Measurements from ENCODE around the gene EPSTI1. TPM values are rescaled to one million over a fixed set of nuclear protein-coding genes. Genes with fewer than 3 reads are reported as not detected.
A peak's percentile ranks its signal among the peaks of the same experiment; 100 is the strongest.
"Not testable (repeated sequence)": the region's sequence is repeated elsewhere in the genome, so short reads cannot be mapped to it uniquely, and the experiment has no call there.

Gene EPSTI1, protein sequence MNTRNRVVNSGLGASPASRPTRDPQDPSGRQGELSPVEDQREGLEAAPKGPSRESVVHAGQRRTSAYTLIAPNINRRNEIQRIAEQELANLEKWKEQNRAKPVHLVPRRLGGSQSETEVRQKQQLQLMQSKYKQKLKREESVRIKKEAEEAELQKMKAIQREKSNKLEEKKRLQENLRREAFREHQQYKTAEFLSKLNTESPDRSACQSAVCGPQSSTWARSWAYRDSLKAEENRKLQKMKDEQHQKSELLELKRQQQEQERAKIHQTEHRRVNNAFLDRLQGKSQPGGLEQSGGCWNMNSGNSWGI
- 1.5 TPM for polyA plus RNA-seq (ENCODE audit: insufficient read length)

DNA sequence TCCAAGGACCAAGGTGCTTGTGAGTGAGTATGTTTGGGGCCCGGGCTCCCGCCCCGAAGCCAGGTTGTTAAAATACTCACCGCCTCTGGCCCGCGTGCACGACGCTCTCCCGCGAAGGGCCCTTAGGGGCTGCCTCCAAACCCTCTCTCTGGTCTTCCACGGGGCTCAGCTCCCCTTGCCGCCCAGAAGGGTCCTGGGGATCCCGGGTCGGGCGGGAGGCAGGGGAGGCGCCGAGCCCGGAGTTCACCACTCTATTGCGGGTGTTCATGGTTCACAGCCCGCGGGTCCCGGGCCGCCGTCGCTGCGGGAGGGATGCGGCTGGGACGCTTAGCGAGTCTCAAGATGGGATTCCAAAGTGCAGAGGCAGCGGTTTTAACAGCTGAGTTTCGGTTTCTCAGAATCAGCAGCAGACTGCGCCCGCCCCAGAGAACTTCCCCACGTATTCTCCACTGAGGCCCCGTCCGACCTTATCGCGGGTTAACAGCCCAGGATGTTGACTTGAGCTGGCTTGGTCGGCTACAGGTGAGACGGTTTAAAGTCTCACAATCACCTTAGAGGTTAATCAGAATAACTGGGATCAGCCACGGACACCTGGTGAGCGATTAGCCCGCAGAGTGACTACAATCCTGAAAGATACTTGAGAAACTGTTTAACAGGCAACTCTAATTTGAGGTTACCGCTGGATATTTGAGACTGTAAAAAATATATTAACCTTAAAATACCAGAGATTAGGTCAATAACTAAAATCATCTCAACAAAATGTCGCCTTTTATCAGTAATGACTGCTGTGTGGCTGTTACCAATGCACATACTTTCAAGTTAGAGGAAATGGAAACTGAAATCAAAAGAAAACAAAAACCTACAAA is at the start of gene EPSTI1:
TSS of gene EPSTI1 (minus strand) at position 344 of the 866 bp plus-strand sequence. CDS start at position 268, 76 bp downstream.
- no peak for DNase-seq (ENCODE audit: low read depth)

GRCh38 chr13:43041369-43041921 is 49.4 kb upstream of the EPSTI1 start:
- no peak for DNase-seq (ENCODE audit: low read depth)

DNA sequence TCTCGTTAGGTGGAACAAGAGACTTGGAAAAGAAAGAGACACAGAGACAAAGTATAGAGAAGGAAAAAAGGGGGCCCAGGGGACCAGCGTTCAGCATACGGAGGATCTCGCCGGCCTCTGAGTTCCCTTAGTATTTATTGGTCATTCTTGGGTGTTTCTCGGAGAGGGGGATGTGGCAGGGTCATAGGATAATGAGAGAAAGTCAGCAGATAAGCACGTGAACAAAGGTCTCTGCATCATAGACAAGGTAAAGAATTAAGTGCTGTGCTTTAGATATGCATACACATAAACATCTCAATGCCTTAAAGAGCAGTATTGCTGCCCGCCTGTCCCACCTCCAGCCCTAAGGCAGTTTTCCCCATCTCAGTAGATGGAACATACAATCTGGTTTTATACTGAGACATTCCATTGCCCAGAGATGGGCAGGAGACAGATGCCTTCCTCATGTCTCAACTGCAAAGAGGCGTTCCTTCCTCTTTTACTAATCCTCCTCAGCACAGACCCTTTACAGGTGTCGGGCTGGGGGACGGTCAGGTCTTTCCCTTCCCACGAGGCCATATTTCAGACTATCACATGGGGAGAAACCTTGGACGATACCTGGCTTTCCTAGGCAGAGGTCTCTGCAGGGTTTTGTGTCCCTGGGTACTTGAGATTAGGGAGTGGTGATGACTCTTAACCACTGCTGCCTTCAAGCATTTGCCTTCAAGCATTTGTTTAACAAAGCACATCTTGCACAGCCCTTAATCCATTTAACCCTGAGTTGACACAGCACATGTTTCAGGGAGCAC is 48.7 kb upstream of the EPSTI1 start:
- DNase-seq (ENCODE audit: low read depth): not testable (repeated sequence)

DNA sequence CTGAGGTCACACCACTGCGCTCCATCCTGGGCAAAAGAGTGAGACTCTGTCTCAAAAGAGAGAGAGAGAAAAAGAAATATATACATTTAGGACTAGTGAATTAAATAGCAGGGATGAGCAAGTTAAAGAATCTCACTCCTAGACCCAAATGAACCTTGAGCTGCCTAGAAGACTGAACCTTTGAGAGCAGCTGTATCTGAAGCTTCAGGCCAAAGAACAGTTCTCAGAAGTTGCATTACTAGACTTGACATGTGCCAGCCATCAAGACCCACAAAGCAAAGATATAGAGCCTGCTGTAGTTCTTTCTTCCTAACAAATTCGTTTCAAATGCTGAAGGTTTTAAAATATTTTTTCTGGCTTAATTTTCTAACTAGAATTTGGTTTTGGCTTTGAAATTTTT is 47.9 kb upstream of the EPSTI1 start:
- no peak for DNase-seq (ENCODE audit: low read depth)

- no peak for DNase-seq (ENCODE audit: low read depth)
Measured at GRCh38 chr13:43036351-43037250, 44.6 kb upstream of the EPSTI1 start.

DNA sequence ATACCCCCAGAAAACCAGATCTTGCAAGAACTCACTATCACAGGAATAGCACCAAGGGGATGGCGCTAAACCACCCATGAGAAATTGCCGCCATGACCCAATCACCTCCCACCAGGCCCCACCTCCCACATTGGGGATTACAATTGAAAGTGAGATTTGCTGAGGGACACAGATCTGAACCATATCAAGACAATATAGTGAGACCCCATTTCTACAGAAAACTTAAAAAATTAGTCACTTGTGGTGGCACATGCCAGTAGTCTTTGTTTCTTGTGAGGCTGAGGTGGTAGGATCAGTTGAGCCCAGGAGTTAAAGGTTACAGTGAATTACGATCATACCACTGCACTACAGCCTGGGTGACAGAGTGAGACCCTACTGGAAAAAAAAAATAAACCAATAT is 41.0 kb upstream of the EPSTI1 start:
- DNase-seq (ENCODE audit: low read depth): no peak

GRCh38 chr13:43031881-43032280 is 39.8 kb upstream of the EPSTI1 start:
- no peak for DNase-seq (ENCODE audit: low read depth)

- DNase-seq (ENCODE audit: low read depth): no peak
Measured at GRCh38 chr13:43030548-43030947, 38.5 kb upstream of the EPSTI1 start.

DNA sequence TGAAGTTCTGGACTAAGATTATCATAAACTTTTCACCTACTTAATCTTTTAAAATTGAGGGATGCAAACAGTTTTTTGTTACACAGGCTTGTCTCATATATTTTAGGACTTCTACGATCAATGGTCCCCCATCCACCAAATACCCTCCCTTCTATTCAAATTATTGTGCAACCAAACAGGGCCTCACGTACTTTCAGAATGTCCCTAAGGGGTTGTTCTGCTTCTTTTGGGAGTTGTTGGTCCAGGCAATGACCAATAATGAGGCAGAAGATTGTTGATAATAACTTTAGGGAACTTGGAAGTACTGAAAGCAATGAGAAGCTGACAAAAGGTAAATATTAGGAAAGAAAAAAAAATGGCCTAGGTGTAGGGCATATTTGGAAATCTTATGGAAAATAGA is 34.2 kb upstream of the EPSTI1 start:
- DNase-seq (ENCODE audit: low read depth): no peak

DNA sequence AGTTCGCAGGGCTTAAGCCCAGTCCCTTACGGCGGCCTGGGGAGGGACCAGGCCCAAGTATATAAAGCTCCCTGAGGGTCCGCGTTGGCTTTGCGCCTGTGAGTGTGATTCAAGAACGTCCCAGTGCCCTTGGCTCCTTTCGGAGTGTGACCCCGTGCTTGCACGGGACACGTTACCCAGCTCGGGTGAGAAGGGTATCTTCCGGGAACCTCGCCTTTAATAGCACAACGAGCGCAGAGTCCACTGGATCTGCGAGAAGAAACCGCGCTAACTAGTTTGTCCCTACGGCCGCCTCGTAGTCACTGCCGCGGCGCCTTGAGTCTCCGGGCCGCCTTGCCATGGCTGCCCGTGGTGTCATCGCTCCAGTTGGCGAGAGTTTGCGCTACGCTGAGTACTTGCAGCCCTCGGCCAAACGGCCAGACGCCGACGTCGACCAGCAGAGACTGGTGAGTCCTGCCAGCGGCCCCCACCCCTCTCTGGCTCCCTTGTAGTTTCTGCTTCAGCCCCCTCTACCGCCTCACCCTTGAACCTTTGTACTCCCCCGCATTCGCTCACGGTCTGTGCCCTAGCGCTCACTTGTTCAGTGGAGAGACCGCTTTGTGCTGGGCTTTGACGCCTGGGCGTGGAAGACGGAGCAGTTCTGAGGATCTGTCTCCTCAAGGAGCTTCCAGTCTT is 31.4 kb upstream of the EPSTI1 start, which contains the start of gene DNAJC15:
TSS of gene DNAJC15 (plus strand) at position 298 of the 675 bp plus-strand sequence. CDS start at position 339, 41 bp downstream.
- DNase-seq (ENCODE audit: low read depth): peak; percentile 72

DNA sequence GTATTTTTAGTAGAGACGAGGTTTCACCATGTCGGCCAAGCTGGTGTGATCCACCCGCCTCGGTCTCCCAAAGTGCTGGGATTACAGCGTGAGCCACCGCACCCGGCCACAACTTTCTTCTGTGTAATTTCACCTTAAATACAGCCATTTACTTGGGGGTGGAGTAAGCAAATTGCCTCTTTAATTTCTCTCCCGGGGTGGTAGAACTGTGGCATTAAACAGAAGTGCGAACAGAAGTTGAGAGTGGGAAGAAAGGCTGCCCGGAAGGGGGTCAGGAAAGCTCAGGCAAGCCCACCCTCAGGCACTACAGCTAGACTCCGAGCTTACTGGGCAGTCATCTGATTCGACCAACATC is 30.9 kb upstream of the EPSTI1 start:
- DNase-seq (ENCODE audit: low read depth): no peak

DNA sequence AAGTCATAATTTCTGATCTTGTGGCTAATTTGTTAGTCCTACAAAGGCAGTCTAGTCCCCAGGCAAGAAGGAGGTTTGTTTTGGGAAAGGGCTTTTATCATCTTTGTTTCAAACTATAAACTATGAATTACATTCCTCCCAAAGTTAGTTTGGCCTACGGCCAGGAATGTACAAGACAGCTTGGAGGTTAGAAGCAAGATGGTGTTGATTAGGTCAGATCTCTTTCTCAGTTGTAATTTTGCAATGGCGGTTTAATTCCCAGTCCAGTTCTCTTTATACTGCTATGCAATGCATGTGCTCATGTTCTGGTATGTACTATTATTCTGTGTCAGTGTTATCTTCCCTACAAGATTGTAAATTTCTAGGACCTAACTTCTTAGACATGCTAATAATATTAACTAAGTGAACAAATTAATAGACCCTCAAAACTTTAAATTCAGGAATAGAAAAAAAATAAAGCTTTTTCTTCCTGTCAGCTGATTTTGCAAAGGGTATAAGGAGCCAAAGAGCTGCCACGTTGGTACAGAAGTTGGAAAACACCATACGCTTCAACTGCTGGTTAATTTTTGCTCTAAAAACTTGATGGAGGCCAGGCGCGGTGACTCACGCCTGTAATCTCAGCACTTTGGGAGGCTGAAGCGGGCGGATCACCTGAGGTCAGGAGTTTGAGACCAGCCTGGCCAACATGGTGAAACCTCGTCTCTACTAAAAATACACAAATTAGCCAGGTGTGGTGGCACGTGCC is 30.1 kb upstream of the EPSTI1 start:
- DNase-seq (ENCODE audit: low read depth): no peak

DNA sequence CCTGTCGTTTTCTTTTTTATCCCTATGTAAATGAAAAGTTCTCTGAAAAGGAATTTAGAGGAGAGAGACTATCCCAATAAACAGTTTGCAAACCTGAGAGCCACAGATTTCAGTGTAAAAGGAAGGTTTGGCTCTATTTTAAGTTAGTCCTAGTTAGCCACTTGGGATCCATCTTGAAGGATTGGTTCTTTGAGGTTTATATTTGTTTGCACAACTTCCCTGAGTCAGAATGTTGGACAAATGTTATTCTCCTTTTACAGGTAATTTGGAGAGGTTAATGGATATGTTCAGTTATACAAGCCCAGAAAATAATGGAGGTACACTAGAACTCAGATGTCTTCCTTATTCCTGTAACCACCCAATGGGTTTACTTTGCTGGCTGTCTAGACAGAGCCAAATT is 28.8 kb upstream of the EPSTI1 start:
- DNase-seq (ENCODE audit: low read depth): no peak

DNA sequence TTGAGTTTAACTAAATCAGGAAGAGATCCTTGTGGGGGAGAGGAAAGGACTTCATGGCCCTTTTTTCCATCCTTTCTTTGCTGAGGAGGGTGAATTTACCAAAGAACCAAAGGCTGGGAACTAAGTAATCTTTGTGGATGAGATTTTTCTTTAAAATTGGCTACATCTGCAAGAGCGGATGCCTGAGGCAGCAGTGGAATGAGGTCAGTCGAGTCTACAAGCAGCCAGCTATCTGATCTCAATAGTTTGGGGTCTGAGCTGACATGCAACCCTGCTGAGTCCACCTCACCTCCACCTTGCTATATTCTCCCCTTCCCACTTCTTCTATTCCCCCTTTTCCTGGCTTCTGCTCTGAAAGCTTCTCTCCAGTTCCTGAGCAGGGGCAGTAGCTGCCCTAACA is 27.8 kb upstream of the EPSTI1 start:
- DNase-seq (ENCODE audit: low read depth): no peak

DNA sequence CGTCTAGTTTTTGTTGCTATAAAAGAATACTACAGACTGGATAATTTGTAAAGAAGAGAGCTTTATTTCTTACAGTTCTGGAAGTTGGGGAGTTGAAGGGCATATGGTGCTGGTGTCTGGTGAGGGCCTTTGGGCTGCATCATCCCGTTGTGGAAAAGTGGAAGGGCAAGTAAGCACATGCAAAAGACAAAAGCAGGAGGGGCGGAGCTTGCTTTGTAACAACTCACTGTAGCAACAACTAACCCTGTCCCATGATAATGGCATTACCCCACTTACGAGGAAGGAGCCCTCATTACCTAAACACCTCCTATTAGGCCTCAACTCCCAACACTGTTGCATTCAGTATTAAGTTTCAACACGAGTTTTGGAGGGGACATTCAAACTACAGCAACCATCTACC is 24.2 kb upstream of the EPSTI1 start:
- no peak for DNase-seq (ENCODE audit: low read depth)

GRCh38 chr13:43014162-43014561 is 22.1 kb upstream of the EPSTI1 start:
- DNase-seq (ENCODE audit: low read depth): no peak

- no peak for DNase-seq (ENCODE audit: low read depth)
Measured at GRCh38 chr13:43009506-43009905, 17.5 kb upstream of the EPSTI1 start.

DNA sequence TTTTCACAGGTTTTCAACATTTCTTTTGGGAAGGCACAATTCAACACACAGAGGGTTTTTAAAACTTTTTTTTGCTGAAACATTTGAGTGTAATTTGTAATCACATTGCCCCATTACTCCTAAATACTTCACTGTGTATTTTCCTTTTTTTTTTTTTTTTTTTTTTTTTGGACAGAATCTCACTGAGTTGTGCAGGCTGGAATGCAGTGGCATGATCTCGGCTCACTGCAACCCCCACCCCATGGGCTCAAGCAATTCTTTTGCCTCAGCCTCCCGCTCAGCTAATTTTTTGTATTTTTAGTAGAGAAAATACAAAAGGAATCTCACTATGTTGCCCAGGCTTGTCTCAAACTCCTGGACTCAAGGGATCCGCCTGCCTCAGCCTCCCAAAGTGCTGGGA is 16.6 kb upstream of the EPSTI1 start:
- no peak for DNase-seq (ENCODE audit: low read depth)

GRCh38 chr13:43006893-43007631 is 15.0 kb upstream of the EPSTI1 start:
- no peak for DNase-seq (ENCODE audit: low read depth)
